Measurements from ENCODE around the gene PMIS2.

PMIS2 gene

DNA sequence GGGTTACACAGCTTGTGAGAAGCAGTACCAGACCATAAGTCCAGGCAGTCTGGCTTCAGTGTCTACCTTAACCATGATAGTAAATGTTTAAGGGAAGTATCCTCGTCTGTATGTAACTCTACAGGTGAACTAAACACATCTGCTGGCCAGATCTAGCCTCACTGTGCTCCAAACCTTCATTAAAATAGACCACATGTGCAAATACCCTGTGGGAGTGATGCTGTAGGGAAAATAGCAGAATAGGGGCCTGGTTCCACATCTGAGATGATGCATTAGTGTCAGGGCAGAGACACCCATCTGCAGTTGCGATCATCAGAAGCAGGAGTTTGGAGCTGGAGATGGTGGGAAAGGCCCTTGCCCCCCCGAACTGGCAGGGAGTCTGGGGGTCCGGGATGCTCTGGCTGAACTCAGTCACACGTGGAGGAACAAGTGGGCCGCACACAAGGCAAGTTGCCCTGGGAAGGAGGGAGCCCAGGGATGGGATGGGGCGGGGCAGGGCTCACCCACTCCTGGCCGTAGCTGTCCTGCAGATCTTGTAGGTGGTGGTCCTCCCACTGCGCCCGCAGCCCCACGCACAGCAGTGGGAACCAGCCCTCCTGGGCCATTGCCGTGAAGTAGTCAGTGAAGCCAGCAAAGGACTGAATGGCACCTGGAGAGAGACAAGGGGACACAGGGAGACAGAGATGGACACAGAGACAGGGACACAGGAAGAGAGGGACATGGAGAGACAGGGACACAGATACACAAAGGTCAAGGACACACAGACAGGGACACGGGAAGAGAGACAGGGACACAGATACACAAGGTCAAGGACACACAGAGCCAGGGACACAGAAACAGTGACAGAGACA lies 33.2 kb upstream of the PMIS2 start:
- H3K4me3 Mint-ChIP-seq = no peak overlapping the region
- no peaks in the 10 kb centered on the region for H3K9me3 Mint-ChIP-seq (ENCODE audit: low read depth)
- peaks cover 4% of the 10 kb centered on the region for H3K36me3 Mint-ChIP-seq
- no peaks in the 10 kb centered on the region for H3K27me3 Mint-ChIP-seq
- no peak overlapping the region for H3K27ac Mint-ChIP-seq
- peaks cover 16% of the 10 kb centered on the region for H3K4me1 Mint-ChIP-seq (ENCODE audit: low read depth)

DNA sequence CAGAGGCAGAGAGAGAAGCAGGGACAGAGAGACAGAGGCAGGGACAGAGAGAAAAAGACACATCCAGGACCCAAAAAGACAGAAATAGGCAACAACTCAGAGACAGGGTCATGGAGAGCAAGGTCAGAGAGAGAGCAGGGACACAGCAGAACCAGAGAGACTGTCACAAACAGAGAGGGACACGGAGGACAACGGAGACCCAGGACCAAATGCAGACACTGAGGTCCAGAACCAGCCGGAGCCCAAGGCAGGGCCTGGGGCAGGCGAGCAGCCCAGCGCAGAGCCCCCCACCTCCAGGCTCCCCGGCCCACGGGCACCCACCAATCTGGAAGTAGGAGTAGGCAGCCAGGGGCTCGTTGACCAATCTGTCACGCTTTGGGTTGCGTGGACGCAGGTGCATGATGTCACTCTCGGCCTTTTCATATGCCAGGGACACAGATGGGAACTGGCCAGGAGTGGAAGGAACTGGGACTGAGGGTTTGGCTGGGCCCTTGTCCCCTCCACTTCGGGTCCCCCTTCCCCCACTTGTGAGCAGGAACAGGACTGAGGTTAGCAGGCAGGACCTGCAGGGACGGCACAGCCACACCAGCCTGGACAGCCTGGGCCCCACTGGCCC lies 32.5 kb upstream of the PMIS2 start:
- Mint-ChIP-seq H3K36me3 (peaks cover 4% of the 10 kb centered on the region), H3K27ac (no peak overlapping the region), H3K4me1 (ENCODE audit: low read depth) (peaks cover 14% of the 10 kb centered on the region), H3K27me3 (no peaks in the 10 kb centered on the region), H3K9me3 (ENCODE audit: low read depth) (no peaks in the 10 kb centered on the region), H3K4me3 (no peak overlapping the region)

DNA sequence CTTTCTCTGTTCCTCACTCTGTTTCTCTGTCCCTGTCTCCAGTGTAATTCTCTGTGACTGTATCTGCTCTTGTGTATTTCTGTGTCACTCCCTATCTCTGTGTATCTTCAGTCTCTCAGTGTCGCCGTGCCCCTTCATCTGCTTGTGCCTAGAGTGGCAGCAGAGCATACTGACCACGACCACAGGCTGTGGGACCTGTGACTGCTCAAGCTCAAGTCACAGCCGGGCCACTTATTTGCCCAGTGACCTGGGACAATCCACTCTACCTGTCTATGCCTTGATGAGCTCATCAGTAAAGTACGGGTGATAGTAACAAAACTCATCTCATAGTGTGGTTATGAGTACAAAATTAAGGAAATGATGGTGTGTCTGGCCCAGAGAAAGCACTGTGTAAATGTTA lies 31.9 kb upstream of the PMIS2 start:
- Mint-ChIP-seq H3K27me3 (peaks cover 3% of the 10 kb centered on the region), H3K36me3 (peaks cover 3% of the 10 kb centered on the region), H3K9me3 (ENCODE audit: low read depth) (no peaks in the 10 kb centered on the region), H3K4me3 (no peak overlapping the region), H3K27ac (no peak overlapping the region), H3K4me1 (ENCODE audit: low read depth) (peaks cover 14% of the 10 kb centered on the region)

DNA sequence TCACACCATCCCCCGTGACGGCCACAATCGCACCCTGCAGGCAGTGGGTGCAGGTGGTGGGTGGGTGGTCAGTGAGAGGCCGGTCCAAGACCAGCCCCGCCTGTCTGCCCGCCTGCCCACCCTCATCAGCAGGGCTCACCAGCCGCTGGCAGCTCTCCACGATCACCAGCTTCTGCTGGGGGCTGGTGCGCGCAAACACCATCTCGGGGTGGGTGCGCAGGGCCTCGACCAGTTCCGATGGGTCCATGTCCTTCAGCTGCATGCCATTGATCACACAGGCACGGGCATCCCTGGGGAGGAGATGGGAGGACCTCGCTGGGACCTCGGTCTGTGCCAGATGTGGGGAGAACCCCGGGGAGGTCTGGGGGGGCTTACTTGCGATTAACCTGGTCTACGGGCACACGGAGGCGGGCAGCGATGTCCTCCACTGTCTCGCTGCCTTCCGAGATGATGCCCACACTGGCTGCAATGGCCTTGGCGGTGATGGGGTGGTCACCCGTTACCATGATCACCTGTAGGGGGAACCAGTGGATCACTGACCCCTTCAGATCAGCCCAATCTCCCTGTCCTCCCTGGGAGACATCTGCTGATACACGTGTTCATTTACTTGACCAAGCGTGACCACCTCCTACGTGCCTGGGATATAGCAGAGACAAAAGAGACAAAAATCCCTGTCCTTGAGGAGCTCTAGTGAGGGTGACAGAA lies 30.5 kb upstream of the PMIS2 start:
- no peaks in the 10 kb centered on the region for H3K36me3 Mint-ChIP-seq
- H3K4me3 Mint-ChIP-seq = no peak overlapping the region
- H3K9me3 Mint-ChIP-seq (ENCODE audit: low read depth) = no peaks in the 10 kb centered on the region
- H3K27me3 Mint-ChIP-seq = peaks cover 11% of the 10 kb centered on the region
- peaks cover 11% of the 10 kb centered on the region for H3K4me1 Mint-ChIP-seq (ENCODE audit: low read depth)
- H3K27ac Mint-ChIP-seq = no peak overlapping the region

DNA sequence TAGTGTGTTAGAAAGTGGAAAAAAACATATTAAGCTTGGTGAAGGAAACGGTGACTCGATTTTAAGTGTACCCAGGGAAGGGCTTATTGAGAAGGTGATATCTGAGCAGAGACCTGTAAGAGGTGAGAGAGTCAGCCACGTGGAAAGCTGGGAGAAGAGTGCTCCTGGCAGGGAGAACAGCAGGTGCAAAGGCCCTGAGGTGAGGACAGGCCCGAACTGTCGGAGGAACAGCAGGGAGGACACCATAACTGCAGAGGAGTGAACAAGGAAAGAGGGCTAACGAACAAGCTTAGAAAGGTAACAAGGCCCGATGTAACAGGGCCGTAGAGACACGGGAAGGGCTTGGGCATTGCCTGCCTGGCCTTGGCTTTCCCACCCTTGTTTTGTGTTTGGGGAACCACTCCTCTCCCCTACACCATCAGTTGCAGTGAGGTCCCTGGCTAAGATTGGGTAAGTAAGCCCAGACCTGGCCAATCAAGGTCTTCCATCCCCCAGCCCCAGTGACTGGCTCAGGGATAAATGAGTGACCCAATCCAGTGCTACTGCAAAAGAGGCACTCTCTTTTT lies 29.9 kb upstream of the PMIS2 start:
- Mint-ChIP-seq H3K9me3 (ENCODE audit: low read depth) (no peaks in the 10 kb centered on the region), H3K27me3 (peaks cover 15% of the 10 kb centered on the region), H3K27ac (no peak overlapping the region), H3K36me3 (no peaks in the 10 kb centered on the region), H3K4me1 (ENCODE audit: low read depth) (peaks cover 11% of the 10 kb centered on the region), H3K4me3 (no peak overlapping the region)

DNA sequence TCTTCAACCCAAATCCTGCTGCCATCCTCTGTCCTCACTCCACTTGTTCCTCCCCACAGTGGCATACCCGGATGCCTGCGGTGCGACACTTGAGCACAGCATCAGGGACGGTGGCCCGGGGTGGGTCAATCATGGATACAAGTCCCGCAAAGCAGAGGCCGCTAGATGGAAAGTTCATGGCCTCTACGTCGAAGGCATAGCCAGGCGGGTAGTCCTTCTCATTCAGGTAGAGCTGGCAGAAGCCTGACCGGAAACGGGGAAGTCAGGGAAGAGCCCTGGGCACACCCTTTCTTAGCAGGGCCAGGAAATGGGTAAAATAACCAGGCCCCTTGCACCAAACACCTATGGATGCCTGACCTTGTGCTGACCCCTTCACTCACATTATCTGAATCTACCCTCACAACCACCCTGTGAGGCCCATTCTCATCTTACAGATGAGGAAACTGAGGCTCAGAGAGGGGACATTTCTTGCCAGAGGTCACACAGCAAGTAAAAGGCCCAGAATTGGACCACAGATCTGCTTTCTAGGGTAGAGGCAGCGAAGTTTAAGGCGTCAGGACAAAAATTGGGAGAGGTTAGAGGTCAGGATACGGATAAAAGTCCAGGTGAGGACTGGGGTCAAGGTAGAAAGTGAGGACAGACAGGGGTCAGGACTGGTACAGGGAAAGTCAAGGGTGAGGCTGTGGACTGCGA lies 29.0 kb upstream of the PMIS2 start:
- no peaks in the 10 kb centered on the region for H3K9me3 Mint-ChIP-seq (ENCODE audit: low read depth)
- peak overlapping the region; percentile 70 for H3K4me3 Mint-ChIP-seq
- H3K36me3 Mint-ChIP-seq = no peaks in the 10 kb centered on the region
- peaks cover 11% of the 10 kb centered on the region for H3K4me1 Mint-ChIP-seq (ENCODE audit: low read depth)
- H3K27me3 Mint-ChIP-seq = peaks cover 20% of the 10 kb centered on the region
- H3K27ac Mint-ChIP-seq = no peak overlapping the region

DNA sequence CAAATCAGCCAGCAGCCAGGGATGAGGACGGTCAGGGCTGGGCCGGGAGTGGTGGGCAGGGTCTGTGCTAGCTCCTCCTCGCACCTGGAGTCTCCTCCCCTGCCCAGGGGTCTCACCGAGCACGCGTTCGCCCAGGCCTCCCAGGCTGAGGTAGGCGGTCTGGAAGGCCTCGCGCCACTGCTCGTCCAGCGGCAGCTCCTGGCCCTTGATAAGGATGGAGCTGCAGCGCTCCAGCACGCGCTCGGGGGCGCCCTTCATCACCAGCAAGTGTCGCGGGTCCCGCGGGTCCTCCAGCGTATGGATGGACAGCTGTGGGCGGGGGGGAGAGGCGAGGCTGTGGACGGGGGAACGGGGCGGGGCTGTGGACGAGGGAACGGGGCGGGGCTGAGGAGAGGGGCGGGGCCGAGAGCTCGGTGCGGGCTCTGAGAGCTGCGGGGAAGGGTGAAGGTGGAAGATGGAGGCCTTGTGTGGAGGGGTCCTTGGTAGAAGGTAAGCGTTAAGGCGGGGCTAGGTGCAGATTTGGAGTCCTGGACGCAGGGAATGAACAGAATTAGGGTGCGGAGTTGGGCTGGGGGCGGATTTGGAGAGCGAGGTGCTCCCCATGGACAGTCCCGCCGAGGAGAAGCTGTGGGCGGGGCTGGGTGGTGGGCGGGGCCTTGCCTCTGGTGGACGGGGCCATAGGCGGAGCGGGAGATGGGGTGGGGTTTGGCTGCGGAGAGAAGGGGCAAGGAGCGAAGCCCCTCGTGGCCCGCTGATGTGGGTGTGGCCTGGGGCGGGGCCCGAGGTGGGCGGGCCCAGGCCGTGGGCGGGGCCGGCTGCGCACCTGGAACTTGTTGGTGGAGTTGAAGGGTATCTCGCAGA lies 28.2 kb upstream of the PMIS2 start:
- Mint-ChIP-seq H3K27ac (no peak overlapping the region), H3K27me3 (peaks cover 25% of the 10 kb centered on the region), H3K4me1 (ENCODE audit: low read depth) (peaks cover 11% of the 10 kb centered on the region), H3K36me3 (no peaks in the 10 kb centered on the region), H3K4me3 (peak overlapping the region; percentile 84), H3K9me3 (ENCODE audit: low read depth) (no peaks in the 10 kb centered on the region)

DNA sequence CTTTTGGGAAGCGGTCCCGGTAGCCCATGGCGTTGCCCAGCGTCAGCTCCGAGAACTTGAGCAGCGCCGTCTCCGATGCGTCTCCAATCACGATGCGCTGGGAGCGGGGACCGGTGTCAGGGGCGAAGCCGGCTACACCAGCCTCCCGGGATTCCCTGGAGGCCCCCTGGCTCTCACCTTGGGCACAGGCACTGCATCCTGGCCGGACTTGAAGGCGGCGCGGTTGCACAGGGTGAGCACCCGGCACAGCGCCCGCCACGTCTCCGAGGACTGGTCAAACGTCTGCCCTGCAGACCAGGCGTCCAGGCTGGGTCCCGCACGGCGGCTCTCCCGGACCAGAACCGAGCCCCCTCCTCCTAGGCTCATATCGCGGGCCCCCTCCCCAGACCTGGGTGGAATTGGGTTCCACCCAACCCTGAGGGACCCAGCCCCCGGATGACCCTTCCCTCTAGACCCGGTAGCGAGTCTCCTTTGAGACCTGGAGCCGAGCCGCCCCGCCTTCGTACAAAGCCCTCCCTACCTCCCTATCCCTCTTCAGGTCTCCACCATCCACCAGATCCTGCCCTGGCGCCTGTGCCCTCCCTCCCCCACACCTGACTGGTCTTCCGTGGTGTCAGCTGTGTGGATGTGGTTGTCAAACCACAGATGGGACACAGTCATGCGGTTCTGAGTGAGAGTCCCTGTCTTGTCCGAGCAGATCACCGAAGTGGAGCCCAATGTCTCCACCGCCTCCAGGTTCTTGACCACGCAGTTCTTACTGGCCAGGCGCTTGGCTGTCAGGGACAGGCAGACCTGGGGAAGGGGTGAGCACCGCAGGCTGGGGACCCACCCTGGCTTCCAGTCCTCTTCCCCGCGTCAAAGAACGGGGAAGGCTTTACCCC lies 27.3 kb upstream of the PMIS2 start:
- H3K36me3 Mint-ChIP-seq = no peaks in the 10 kb centered on the region
- peak overlapping the region; percentile 49 for H3K4me3 Mint-ChIP-seq
- peaks cover 25% of the 10 kb centered on the region for H3K27me3 Mint-ChIP-seq
- H3K27ac Mint-ChIP-seq = no peak overlapping the region
- H3K4me1 Mint-ChIP-seq (ENCODE audit: low read depth) = peaks cover 11% of the 10 kb centered on the region
- no peaks in the 10 kb centered on the region for H3K9me3 Mint-ChIP-seq (ENCODE audit: low read depth)

DNA sequence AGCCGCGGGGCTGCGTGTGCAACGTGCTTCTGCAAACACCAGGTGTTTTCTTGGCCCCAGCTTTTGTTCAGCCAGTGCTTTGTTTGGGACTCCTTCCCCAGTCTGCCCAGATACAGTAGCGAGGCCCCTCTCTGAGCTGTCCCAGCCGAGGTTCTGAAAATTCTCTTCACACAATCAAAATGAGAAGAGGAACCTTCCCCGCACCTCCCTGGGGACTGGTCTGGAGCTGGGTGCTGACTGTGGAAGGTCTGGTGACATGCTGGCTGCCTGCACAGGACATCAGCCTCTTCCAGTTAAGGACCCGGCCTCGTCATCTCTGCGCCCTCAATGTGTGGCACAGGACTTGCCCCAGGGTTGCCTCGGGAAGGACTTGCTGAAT lies 26.7 kb upstream of the PMIS2 start:
- no peaks in the 10 kb centered on the region for H3K36me3 Mint-ChIP-seq
- H3K27ac Mint-ChIP-seq = no peak overlapping the region
- H3K27me3 Mint-ChIP-seq = peaks cover 27% of the 10 kb centered on the region
- H3K4me3 Mint-ChIP-seq = peak overlapping the region; percentile 49
- peaks cover 11% of the 10 kb centered on the region for H3K4me1 Mint-ChIP-seq (ENCODE audit: low read depth)
- no peaks in the 10 kb centered on the region for H3K9me3 Mint-ChIP-seq (ENCODE audit: low read depth)

DNA sequence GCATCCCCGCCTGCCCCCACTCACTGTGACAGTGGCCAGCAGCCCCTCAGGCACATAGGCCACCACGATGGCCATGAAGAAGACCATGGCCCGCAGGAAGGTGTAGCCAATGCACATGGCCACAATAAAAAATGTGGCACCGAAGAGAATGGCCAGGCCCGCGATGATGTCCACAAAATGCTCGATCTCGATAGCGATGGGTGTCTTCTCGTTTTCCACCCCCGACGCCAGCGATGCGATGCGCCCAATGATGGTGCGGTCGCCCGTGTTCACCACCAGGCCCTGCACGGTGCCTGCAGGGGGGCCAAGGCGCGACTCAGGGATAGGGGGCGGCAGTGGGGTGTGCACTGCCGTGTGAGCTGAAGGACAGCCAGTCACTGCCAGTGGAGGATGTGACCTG lies 26.2 kb upstream of the PMIS2 start:
- Mint-ChIP-seq H3K4me3 (no peak overlapping the region), H3K4me1 (ENCODE audit: low read depth) (peaks cover 11% of the 10 kb centered on the region), H3K36me3 (no peaks in the 10 kb centered on the region), H3K27me3 (peaks cover 27% of the 10 kb centered on the region), H3K27ac (no peak overlapping the region), H3K9me3 (ENCODE audit: low read depth) (no peaks in the 10 kb centered on the region)

DNA sequence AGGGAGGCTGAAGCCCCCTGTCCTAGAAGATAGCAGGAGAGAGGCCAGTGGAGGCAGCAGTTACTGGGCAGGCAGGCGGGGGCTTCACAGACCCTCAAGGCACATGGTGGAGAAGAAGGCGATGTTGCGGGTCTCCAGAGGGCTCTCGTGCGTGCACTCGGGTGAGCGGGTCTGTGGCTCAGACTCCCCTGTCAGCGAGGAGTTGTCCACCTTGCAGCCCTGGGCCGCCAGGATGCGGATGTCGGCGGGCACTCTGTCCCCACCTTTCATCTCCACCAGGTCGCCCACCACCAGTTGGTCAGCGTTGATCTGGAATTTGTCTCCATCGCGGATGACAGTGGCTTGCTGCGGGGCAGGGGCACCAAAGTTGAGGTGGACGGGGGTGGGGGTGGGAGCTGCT lies 25.7 kb upstream of the PMIS2 start:
- Mint-ChIP-seq H3K36me3 (no peaks in the 10 kb centered on the region), H3K27me3 (peaks cover 28% of the 10 kb centered on the region), H3K4me1 (ENCODE audit: low read depth) (peaks cover 11% of the 10 kb centered on the region), H3K27ac (no peak overlapping the region), H3K4me3 (no peak overlapping the region), H3K9me3 (ENCODE audit: low read depth) (no peaks in the 10 kb centered on the region)

DNA sequence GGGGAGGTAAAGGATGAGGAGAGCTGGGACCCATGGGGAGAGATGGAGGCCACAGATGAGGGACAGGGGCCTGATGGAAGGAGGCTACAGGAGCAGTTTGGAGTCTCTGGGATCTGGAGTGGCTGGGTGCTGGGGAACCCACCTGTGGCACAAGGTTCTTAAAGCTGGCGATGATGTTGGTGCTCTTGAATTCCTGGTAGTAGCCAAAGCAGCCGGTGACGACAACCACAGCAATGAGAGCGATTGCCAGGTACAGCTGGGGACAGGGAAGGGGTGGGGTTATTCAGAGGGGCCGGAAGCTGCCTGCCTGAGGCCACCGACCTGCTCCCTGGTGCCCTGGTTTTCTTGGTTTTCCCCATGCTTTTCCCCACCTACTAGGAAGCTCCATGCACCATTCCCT lies 25.3 kb upstream of the PMIS2 start:
- peaks cover 11% of the 10 kb centered on the region for H3K4me1 Mint-ChIP-seq (ENCODE audit: low read depth)
- H3K9me3 Mint-ChIP-seq (ENCODE audit: low read depth) = no peaks in the 10 kb centered on the region
- H3K36me3 Mint-ChIP-seq = no peaks in the 10 kb centered on the region
- H3K27ac Mint-ChIP-seq = no peak overlapping the region
- peaks cover 30% of the 10 kb centered on the region for H3K27me3 Mint-ChIP-seq
- H3K4me3 Mint-ChIP-seq = no peak overlapping the region

DNA sequence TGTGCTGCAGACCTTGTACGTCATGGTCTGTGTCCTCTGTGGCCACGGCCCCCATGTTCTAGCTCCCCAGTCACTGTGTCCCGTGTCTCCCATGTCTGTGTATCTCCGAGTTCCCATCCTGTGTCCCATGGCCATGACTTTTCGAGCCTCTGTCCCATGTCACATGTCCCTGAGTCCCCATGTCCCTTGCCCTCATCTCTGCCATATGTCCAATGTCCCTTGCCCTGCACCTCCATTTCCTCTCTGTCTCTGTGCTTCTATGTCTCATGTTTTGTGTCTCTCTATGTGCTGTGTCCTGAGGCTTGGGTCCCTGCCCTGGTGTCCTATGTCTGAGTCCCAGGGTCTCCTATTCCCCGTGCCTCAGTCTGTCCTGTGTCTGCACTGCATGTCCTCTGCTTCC lies 24.5 kb upstream of the PMIS2 start:
- no peaks in the 10 kb centered on the region for H3K9me3 Mint-ChIP-seq (ENCODE audit: low read depth)
- H3K4me1 Mint-ChIP-seq (ENCODE audit: low read depth) = peaks cover 11% of the 10 kb centered on the region
- no peaks in the 10 kb centered on the region for H3K36me3 Mint-ChIP-seq
- H3K4me3 Mint-ChIP-seq = no peak overlapping the region
- no peak overlapping the region for H3K27ac Mint-ChIP-seq
- H3K27me3 Mint-ChIP-seq = peaks cover 30% of the 10 kb centered on the region
